NCI-H69 (cell line): ENCODE measurements around the gene BMX.

Experiments used
- DNase-seq: peaks from one replicate; lab custom pipeline; 2025; lab: John Stamatoyannopoulos, UW

BMX gene

DNA sequence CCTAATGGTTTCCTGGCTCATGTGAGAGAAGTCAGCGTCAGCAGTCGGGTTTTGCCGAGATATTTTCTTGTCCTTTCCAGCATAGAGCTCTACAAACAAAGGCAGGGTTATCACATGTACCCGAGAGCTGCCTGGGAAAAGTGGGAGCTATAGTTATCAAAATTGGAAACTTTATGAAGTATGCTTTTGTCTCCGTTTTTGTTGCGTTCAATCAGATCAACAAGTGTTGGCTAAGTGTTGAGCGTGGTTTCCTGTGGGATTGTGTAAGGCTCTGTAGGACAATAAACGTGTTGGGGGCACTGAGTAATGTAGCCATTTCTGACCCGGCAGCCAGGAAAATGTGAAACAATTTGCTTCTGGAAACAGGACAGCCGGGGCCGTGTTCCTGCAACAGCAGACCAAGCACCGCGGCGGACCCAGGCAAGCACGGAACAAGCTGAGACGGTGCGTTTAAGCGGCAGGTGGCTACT, at the start of gene BMX:
BMX (plus strand) TSS at position 311 of the 470 bp plus-strand sequence. CDS start 7,547 bp downstream, outside the sequence.
- no peak for DNase-seq

DNA sequence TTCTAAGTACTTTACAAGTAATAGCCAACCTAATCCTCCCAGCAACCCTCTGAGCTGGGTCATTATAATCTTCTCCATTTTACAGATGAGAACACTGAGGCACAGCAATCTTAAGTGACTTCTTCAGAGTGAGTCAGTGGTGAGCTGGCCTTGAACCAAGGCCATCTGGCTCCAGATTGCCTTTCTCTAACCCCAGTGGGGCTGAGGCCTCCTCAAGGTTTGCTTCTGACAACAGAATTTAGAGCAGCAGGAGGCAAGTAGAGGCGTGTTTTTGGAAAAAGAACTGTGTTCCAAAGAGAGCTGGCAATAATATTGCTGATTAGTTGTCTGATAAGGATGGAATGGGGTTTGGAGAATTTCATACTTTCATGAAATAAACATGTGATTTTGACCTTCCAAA, 48.7 kb upstream of the BMX start:
- DNase-seq: peak; percentile 51

DNA sequence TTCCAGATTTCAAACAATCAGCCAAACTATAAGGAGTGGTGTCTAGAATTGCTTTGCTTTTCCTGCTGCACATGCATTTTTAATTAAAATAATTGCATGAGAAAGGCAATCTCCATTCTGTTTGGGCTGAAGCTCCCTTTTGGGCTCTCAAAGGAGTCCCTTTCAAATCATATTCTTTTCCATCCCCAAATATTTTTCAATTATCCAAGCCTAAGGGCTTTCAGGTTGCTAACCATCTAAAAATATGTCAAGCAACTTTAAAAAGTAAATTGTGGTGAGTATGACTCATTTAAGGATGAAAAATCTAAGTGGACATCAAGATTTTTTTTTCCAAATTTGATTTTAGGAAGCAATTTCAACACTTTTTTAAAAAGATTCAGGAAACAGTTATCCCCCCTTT, 35.9 kb upstream of the BMX start:
- no peak for DNase-seq

DNA sequence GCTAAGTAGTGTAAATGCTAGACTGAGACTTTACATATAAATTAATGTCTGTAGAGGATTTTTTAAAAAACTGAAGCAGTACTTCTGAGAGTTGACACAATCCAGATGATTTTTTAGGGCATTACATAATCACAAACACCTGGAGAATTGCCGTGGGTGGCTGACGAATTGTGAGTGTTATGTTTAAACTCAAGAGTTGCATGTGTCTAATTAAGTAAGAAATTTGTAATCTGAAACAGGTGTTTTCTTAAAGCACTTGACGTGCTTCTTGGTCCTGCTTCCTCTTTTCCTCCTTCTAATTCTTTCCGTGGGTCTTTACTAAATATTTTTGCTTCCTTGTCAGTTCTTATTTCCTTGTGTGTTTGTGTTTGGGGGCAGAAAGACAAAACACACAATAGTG, 35.3 kb upstream of the BMX start:
- DNase-seq: no peak

DNA sequence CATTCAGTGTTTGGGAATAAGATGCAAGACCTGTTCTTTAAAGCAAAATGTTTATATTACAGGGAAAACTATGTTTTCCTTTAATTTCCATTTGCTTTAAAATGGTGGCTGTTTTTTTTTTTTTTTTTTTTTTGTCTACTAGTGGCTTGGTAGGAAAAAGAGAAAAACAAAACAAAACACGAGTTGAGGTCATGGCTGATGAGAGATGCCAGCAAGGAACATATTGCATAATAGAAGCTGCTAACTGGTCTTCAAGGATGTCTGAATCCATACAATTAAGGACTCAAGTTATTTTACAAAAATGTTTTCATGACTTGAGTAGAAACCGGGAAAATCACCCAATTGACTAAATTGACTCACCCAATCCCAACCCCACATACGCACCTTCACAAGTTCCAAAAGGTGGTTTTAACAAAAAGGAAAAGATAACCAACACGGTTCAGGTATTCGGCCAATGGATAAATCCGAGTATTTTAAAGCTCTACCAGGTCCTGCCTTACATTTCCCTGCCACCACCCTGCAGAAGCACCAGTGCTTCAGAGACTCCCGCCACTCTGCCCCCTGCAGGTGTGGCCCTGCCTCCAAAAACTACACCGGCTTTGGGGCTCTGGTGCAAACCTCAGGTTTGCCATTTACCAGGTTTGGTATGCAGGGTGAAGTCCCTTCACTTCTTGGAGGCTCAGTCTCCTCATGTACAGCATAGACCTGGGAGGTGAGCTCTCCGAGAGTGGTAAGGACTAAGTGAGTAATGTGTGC, 34.5 kb upstream of the BMX start:
- peak; percentile 15 for DNase-seq

DNA sequence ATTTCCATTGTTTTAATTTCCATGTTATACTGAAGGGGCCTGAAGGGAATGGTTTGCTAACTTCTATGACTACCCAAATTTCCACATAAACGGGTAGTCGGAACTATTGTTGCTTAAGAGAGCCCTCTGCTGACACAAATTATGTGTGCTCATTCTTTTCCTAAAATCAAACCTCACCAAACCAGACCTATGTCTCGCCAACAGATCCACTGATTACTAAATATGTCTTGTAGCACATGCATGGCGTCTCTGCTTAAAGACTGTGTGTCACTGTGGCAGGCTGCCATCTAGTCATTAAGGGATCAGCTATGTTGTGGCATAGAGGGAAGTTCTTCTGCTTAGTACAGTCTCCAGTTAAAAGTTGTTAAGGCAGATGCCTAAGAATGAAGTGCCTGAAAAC, 32.6 kb upstream of the BMX start:
- peak; percentile 76 for DNase-seq

DNA sequence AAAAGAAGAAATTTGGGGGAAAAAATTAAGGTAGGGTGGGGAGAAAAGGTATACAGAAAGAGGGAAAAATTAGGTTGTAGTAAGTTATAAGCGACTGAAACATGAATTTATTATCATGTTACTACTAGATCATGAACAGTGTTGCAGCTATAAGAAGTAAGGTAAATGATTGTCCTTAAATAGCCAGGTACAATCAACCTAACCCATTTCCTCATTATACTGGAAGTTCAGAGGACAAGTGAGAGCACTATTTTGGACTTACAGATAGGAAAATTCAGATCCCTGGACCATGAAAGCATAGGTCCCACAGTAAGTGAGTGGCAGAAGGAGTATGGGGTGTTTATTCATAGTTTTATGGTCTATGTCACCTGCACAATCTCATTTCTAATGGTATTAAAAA, 31.0 kb upstream of the BMX start:
- DNase-seq: no peak

DNA sequence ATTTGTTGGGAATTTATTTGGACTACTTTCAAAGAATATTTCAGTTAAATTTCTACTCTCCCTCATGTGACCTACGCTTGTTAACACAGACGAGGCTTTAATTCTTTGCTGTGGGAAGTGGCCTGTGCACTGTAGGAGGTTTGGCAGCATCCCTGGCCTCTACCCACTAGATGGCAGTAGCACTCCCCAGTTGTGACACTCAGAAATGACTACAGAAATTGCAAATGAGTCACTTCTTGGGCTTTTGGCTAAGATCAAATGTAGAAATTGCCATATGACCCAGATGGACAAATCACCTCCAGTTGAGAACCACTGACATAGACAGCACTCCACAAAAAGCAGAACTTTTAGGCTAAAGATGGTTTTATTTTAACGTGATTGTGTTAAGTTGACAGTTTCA, 29.6 kb upstream of the BMX start:
- peak; percentile 59 for DNase-seq

DNA sequence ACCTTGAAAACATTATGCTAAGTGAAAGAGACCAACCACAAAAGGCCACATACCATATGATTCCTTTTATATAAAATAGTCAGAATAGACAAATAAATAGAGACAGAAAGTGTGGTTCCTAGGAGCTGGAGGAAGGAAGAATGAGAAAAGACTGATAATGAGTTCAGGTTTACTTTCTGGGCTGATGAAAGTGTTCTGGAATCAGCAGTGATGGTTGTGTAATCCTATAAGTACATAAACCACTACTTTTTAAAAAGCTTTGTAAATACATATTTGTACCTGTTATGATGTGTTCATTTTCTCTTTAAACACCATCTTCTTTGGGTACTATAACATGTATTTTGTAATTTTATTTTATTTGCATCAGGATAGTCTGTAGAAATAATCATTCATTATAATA, 28.1 kb upstream of the BMX start:
- no peak for DNase-seq

DNA sequence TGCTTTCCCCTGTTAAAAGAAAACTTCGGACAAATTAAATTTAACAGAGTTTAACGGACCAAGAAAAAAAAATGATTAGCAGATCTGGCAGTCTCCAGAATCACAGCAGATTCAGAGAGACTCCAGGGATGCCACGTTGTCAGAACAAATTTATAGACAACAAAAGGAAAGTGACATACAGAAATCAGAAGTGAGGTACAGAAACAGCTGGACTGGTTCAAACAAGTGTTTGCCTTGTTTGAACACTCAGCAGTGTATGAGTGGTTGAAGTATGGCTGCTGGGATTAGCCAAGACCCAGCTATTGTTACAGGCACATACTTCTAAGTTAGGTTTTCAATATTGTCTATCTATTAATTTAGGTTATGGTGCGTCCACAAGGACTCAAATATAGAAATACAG, 26.6 kb upstream of the BMX start:
- DNase-seq: peak; percentile 14

DNA sequence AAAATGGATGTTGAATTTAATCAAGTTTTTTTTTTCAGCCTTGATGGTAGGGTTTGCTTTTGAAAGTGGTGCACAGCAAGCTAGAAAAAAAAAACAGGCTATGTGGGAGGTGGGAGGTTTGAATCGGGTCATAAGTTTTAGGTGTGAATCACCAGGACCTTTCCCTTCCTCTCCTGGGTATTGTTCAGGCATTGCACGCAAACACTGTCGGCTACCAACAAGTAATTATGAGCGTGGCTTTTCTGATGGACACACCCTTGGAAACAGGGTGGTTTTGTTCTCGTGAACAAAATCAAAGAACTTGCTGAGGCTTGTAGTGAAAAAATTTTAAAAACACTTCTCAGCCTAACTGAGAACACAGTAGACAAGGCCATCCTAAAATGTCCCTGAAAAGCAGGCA, 25.6 kb upstream of the BMX start:
- DNase-seq: peak; percentile 69

DNA sequence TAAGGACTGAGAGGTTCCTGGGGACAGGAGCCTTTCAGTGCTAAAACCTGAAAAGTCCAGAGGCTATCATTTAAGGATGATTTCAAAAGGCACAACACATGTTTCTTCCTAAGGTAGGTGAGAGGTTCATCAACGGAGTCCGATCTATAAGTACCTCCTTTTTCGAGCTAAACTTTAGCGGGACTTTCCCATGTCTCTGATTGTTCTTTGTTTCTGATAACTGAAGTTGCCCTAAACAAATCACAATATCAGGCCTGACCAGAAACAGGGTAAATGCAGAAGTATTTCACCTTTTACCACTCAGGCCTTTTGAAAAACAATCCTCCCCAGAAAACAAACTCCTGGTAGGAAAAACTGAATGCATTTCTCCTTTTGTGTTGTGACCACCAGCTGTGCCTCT, 25.1 kb upstream of the BMX start:
- DNase-seq: no peak

DNA sequence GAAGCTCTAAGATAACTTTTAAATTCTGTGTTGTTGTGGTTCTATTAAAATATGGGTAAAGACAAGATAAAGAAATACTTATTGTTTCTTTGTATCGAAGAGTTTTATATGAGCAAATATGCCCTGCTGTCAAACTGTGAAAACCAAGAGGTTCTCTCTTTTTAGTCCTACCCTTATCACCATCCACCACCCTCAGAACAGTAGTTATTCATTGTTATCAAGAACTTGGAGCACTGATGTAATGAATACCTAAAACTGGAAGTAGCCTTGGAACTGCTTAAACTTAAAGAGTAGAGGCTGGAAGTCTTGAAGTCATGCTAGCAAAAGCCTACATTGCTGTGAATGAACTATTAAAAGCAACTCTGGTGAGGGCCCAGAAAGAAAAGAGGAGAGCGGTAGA, 16.7 kb upstream of the BMX start:
- DNase-seq: no peak

DNA sequence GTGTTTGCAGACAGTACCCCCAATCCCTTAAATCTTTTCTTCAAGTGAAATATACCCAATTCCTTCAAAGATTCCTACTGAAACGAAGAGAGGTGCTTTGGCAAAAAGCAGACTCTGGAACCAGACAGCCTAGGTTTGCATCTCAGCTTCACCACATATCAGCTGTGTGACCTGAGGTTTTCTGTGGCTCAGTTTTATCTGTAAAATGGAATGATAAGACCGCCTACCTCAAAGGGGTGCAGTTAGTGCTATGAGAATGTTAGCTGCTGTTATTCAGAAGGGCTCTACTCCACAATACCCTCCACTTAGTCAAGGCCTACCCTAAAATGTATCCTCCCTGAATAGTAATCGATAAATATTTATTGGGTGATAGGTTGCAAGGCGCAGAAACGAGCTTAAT, 8.1 kb upstream of the BMX start:
- no peak for DNase-seq

DNA sequence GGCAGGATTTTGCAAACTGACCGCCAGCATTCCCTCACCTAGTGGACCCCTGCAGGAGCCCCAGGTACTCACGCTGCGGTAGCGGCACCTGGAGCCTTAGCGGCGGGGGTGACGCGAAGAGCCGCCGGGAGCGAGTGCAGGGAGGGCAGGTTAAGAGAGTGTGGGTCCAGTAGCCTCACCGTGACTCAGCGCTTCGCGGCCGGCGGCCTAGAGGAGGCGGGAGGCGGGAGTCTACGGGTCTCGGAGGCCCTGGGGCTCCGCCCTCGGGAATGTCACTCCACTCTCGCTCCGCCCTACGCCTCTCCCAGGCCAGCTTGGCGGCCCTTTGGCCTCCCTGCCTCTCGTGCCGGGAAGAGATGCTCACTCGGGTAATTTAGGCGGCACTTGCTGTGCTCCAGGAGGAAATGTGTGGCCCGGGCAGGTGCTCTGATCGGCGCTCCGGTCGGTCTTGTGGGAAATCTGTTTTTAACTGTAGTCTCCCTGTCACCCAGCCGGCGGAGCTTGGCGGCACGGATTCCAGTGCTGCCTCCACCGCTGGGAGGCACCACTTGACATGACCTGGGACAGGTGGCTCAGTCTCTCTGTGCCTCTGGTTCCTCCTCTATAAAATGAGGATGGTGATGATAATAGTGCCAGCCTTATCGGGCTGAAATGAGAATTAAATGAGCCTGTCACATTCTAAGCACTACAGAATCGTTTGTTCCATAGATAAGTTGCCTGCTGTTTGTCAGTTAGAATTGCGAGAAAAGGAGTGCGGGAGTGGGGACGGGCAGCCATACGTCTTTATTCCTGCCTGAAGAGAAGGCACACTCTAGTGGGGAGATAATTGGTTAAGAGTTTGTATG, 7.3 kb upstream of the BMX start, which contains the start of gene PIR:
PIR (minus strand) TSS at position 216 of the 845 bp plus-strand sequence. CDS start 2,076 bp downstream, outside the sequence.
- DNase-seq: peak; percentile 95

DNA sequence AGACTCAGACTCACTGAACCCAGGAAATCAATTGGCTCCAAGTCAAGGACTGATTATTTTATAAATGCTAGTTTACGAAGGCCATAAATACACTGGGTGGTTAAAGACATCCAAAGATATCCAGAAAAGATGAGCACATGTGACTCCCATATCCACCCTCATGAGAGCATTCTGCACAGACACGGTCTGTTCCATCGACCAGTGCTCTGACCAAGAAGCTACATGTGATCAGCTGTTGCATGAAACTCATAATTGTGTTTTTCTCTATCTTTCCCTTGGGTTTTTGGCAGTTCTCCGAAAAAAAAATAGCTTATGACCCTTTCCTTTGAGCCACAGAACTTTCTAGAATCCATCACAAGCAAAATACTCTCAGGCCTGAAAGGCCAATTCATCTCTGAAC, 4.8 kb upstream of the BMX start:
- no peak for DNase-seq

DNA sequence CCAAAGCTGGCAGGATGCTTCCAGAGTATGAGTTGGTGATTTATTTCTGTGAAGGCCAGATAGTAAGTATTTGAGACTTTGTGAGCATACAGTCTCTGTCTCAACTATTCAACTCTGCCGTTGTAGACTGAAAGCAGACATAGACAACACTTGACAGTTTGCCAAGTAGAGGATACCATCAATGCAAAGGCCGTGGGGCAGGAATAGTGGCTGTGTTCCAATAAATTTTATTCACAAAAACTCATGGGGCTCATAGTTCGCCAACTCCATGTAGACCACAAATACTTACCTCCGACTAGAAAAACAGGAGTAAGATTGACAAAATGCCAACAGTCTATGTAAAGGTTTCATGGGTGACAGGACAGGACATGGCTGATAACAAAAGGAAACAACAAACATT, 3.8 kb upstream of the BMX start:
- no peak for DNase-seq

DNA sequence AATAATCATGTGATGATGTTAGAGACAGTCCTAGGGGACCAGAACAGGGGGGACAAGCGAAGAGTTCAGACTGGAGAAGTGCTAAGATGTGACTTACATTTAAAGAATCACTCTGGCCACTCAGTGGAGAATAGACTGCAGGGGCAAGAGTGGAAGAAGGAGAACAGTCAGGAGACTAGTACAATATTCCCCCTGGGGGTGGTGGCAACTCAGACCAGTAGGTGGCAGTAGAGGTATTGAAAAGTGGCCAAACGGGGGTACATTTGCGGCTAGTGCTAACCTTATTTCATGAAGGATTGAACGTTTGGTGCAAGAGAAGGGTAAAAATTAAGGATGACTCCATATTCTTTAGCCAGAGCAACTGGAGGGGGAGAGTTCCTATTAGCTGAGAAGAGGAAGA, 2.7 kb upstream of the BMX start:
- peak; percentile 69 for DNase-seq

DNA sequence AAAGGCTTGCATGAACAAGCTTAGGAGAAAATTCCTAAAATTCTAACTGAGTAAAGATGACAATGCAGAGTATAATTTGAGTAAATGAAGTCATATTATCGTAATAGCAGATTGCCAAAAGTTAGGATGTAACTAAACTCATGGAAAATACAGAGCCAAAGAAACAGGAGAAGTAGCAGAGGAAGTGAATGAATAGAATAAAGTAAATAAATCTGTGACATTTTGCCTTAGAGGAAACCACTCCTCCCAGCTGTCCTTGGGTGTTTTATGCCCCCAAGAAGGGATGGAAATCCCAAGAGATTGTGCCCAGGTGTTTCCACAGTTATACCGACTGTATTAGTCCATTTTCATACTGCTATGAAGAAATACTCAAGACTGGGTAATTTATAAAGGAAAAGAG, 1.9 kb upstream of the BMX start:
- DNase-seq: peak; percentile 26

DNA sequence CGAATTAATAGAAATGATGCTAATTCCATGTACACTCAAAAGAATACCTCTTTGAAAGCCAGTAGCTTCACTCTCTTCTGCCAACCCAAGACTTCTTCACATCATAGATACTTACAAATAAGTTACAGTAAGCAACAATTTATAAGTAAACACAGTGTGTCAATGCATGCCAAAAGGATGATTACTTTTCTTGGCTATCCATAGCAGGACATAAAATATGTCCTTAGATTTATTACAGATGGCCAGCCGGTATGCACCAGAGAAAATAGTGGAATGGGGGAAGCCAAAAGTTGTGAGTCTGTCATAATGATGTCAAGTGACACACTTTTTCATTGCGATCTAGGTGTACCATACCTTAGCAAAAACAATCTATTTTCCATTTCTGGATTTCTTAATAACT, 631 bp upstream of the BMX start:
- no peak for DNase-seq

DNA sequence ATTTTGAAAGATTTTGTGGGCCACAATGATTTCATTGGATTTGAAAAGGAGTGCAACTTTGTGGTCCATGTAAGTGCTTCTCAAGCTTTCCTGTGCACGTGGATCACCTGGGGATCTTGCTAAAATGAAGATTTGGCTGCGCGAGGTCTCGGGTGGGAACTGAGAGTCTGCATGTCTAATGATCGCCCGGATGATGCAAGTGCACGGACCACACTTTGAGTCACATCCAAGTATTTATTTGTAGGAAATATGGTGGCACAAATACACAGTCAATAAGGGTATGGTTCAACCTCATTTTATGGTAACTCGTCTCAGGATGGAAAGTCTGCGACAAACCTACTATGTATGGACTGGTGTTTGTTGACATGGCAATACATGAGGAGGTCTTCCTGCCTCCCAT, 899 bp downstream of the BMX start:
- no peak for DNase-seq

DNA sequence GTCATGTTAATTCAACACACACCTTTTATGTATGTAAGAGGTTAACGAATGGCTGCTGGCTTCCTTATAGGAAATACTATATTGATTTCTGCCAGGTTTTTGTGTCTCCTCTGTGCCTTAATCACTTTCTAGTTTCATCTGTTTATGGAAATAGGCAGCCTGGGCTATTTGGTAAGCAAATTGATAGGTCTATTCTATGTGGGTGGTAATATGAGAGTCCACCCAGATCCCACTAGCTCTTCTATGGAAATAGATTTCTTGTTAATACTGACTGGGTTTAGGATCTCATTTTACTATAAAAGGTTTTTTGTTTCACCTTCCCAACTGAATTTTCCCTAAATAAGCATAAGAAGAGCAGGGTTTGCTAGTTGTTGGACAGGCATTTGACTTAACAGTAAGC, 4.1 kb downstream of the BMX start:
- no peak for DNase-seq

DNA sequence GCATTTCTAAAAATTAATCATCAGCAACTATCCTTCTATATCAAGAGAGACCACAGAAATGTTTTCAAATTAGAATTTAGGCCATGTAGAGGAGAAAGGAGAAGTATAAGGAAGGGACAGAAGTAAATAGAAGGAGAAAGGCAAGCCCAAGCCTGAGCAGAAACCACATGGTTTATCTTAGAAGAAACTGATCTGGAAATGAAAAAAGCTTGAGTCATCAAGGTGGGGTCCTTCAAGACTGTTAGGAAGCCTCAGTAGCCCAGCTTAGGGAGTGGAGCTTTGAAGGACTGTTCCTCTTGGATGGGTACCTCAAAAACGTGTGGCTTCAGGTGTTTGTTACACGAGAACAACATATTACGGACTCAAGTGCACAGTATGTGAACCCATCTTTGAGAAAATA, 4.5 kb downstream of the BMX start:
- DNase-seq: no peak
